Muscle layer of colon (tissue), 2 donors: Measurements from ENCODE around the gene CRYBG1.

Experiments
- H3K27ac ChIP-seq: one replicate; pipeline ENCODE4 v1.7.0; 2013; ENCODE audit warnings: low read depth, mild to moderate bottlenecking, low read length, moderate library complexity
- H3K27me3 ChIP-seq, 2 donors: one replicate each; pipeline ENCODE4 v1.7.0; 2013; ENCODE audit warnings: low read length in 2 of 2, mild to moderate bottlenecking in 2 of 2; ENCODE audit not compliant: insufficient read depth in 2 of 2, control insufficient read depth in 1 of 2
- H3K36me3 ChIP-seq: one replicate; pipeline ENCODE4 v1.7.0; 2013; ENCODE audit warnings: mild to moderate bottlenecking, low read length; ENCODE audit not compliant: insufficient read depth
- H3K4me1 ChIP-seq: one replicate; pipeline ENCODE4 v1.7.0; 2013; ENCODE audit warnings: mild to moderate bottlenecking, low read length; ENCODE audit not compliant: insufficient read depth
- H3K4me3 ChIP-seq, 2 donors: one replicate each; pipeline ENCODE4 v1.7.0; 2013; ENCODE audit warnings: low read length in 2 of 2, low read depth in 1 of 2, mild to moderate bottlenecking in 1 of 2, moderate library complexity in 1 of 2
- H3K9ac ChIP-seq: one replicate; pipeline ENCODE4 v1.7.0; 2013; ENCODE audit warnings: low read length
- H3K9me3 ChIP-seq: one replicate; pipeline ENCODE4 v1.7.0; 2013; ENCODE audit warnings: mild to moderate bottlenecking, low read length
- donor health status: abdominal sarcoma.
- donor health status: Adenocarcinoma of cecum.

Gene CRYBG1

DNA sequence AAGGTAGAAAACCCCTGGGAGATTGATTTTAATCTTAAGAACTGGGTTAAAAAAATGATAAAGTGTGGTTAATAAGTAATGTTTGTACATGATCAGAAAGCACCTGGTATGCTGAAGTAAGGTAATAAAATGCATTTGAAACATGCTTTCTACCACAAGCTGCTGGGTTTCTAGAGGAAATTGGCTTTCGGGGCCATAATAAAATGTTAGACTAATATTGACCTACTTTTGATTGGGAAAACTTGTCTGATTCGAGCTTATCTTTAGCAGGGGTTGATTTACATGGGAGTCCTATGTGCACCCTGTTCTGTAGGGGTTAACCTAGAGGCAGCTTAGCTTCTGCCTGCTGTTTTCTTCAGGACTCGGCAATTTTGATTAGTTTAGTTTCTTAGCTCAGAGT is 50.5 kb downstream of the CRYBG1 start:
- H3K4me1 ChIP-seq = peaks cover 2% of the 10 kb centered on the region
- no peaks in the 10 kb centered on the region for H3K36me3 ChIP-seq
- H3K27ac ChIP-seq = no peak overlapping the region
- no peaks in the 10 kb centered on the region for H3K27me3 ChIP-seq
- H3K4me3 ChIP-seq = no peak overlapping the region
- H3K9me3 ChIP-seq = no peaks in the 10 kb centered on the region
- no peak overlapping the region for H3K9ac ChIP-seq

GRCh38 chr6:106411643-106412200 is 51.2 kb downstream of the CRYBG1 start:
- no peaks in the 10 kb centered on the region for H3K27me3 ChIP-seq
- no peak overlapping the region for H3K27ac ChIP-seq

GRCh38 chr6:106413016-106413415 is 52.5 kb downstream of the CRYBG1 start:
- Histone ChIP-seq H3K9ac (no peak overlapping the region), H3K27me3 (no peaks in the 10 kb centered on the region), H3K36me3 (no peaks in the 10 kb centered on the region), H3K9me3 (no peaks in the 10 kb centered on the region), H3K27ac (no peak overlapping the region), H3K4me1 (peaks cover 4% of the 10 kb centered on the region), H3K4me3 (no peak overlapping the region)

More at GRCh38 chr6:106411643-106412200, 51.2 kb downstream of the CRYBG1 start:
- Histone ChIP-seq H3K36me3 (no peaks in the 10 kb centered on the region), H3K4me3 (no peak overlapping the region), H3K9ac (no peak overlapping the region), H3K9me3 (no peaks in the 10 kb centered on the region), H3K4me1 (peaks cover 4% of the 10 kb centered on the region)

- peaks cover 4% of the 10 kb centered on the region for H3K4me1 ChIP-seq
- H3K4me3 ChIP-seq = no peak overlapping the region
- no peak overlapping the region for H3K27ac ChIP-seq
- H3K9me3 ChIP-seq = no peaks in the 10 kb centered on the region
- H3K36me3 ChIP-seq = no peaks in the 10 kb centered on the region
- H3K27me3 ChIP-seq = no peaks in the 10 kb centered on the region
- H3K9ac ChIP-seq = no peak overlapping the region
Observed at GRCh38 chr6:106413722-106414121, 53.2 kb downstream of the CRYBG1 start.

DNA sequence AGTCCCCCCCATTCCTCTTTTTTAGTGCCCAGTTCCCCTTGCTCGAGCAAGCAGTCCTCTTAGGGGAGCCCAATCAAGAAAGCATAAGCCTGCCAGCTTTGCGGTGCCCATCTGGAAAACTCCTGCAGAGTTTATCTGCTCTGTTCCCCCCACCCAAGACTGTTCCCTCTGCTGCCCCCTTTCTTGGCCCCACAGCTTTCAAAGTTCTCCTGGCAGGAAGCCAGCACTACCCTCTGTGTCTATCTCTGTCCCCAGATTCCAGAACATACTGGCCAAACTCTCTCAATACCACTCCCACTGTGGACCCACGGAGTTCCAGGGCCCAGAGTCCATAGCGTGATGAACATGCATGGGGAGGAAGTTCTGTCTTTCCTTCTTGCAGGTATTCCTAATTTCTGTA is 55.4 kb downstream of the CRYBG1 start:
- H3K36me3 ChIP-seq = no peaks in the 10 kb centered on the region
- no peaks in the 10 kb centered on the region for H3K27me3 ChIP-seq
- no peak overlapping the region for H3K9ac ChIP-seq
- H3K27ac ChIP-seq = no peak overlapping the region
- peaks cover 4% of the 10 kb centered on the region for H3K4me1 ChIP-seq
- no peak overlapping the region for H3K4me3 ChIP-seq
- no peaks in the 10 kb centered on the region for H3K9me3 ChIP-seq

- Histone ChIP-seq H3K27me3 (no peaks in the 10 kb centered on the region), H3K36me3 (no peaks in the 10 kb centered on the region), H3K27ac (no peak overlapping the region), H3K9ac (no peak overlapping the region), H3K4me1 (peaks cover 4% of the 10 kb centered on the region), H3K9me3 (no peaks in the 10 kb centered on the region), H3K4me3 (no peak overlapping the region)
Observed at GRCh38 chr6:106417572-106418147, 57.1 kb downstream of the CRYBG1 start.

- peaks cover 4% of the 10 kb centered on the region for H3K4me1 ChIP-seq
- H3K36me3 ChIP-seq = no peaks in the 10 kb centered on the region
- no peaks in the 10 kb centered on the region for H3K9me3 ChIP-seq
- H3K4me3 ChIP-seq = no peak overlapping the region
- H3K27me3 ChIP-seq = no peaks in the 10 kb centered on the region
- H3K9ac ChIP-seq = no peak overlapping the region
- H3K27ac ChIP-seq = no peak overlapping the region
Observed at GRCh38 chr6:106419900-106420613, 59.5 kb downstream of the CRYBG1 start.

DNA sequence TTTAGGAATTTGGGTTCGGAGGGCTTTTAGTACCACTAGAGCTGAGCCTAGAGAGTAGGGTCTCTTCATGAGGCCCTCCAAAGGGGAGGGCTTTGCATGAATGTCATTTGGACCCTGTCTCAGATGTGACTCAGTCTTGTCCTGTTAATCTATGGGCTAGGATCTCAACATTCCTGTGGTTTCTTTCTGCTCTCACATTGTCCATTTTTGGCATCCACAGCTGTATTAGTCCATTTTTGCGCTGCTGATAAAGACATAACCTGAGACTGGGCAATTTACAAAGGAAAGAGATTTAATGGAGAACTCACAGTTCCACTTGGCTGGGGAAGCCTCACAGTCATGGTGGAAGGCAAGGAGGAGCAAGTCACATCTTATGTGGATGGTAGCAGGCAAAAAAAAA is 61.0 kb downstream of the CRYBG1 start:
- H3K9me3 ChIP-seq = no peaks in the 10 kb centered on the region
- no peaks in the 10 kb centered on the region for H3K4me1 ChIP-seq
- H3K9ac ChIP-seq = no peak overlapping the region
- H3K27ac ChIP-seq = no peak overlapping the region
- H3K27me3 ChIP-seq = no peaks in the 10 kb centered on the region
- no peaks in the 10 kb centered on the region for H3K36me3 ChIP-seq
- no peak overlapping the region for H3K4me3 ChIP-seq

- H3K9ac ChIP-seq = no peak overlapping the region
- H3K27ac ChIP-seq = no peak overlapping the region
- H3K4me1 ChIP-seq = no peaks in the 10 kb centered on the region
- no peaks in the 10 kb centered on the region for H3K27me3 ChIP-seq
- no peaks in the 10 kb centered on the region for H3K36me3 ChIP-seq
- no peak overlapping the region for H3K4me3 ChIP-seq
- H3K9me3 ChIP-seq = no peaks in the 10 kb centered on the region
Observed at GRCh38 chr6:106422534-106422933, 62.0 kb downstream of the CRYBG1 start.

DNA sequence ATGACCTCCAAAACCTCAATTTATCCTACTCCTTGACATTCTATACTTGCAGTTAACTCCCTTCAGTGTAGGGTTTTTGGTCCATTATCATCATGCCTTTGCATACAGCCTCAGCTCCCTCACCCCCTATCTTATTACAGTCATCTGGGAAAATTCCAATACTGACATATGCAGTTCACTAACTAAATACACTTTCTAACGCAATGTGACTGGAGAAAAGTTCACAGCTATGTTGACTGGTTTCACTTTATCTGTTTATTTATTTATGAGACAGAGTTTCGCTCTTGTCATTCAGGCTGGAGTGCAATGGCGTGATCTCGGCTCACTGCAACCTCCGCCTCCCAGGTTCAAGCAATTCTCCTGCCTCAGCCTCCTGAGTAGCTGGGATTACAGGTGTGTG is 64.9 kb downstream of the CRYBG1 start:
- no peaks in the 10 kb centered on the region for H3K4me1 ChIP-seq
- H3K36me3 ChIP-seq = no peaks in the 10 kb centered on the region
- H3K27me3 ChIP-seq = no peaks in the 10 kb centered on the region
- H3K9ac ChIP-seq = no peak overlapping the region
- no peak overlapping the region for H3K4me3 ChIP-seq
- H3K27ac ChIP-seq = no peak overlapping the region
- no peaks in the 10 kb centered on the region for H3K9me3 ChIP-seq

GRCh38 chr6:106426250-106426970 is 65.9 kb downstream of the CRYBG1 start:
- no peak overlapping the region for H3K4me3 ChIP-seq
- no peaks in the 10 kb centered on the region for H3K4me1 ChIP-seq
- no peaks in the 10 kb centered on the region for H3K9me3 ChIP-seq
- H3K9ac ChIP-seq = no peak overlapping the region
- H3K36me3 ChIP-seq = no peaks in the 10 kb centered on the region
- no peaks in the 10 kb centered on the region for H3K27me3 ChIP-seq
- no peak overlapping the region for H3K27ac ChIP-seq
